NCI-H2081 (cell line): ENCODE results near the gene UTP4.
A peak's percentile ranks its signal among the peaks of the same experiment; 100 is the strongest.

Experiments used
- DNase-seq, 2 experiments: peaks; one replicate each; lab custom pipeline; 2025; lab: John Stamatoyannopoulos, UW

UTP4 gene

DNA sequence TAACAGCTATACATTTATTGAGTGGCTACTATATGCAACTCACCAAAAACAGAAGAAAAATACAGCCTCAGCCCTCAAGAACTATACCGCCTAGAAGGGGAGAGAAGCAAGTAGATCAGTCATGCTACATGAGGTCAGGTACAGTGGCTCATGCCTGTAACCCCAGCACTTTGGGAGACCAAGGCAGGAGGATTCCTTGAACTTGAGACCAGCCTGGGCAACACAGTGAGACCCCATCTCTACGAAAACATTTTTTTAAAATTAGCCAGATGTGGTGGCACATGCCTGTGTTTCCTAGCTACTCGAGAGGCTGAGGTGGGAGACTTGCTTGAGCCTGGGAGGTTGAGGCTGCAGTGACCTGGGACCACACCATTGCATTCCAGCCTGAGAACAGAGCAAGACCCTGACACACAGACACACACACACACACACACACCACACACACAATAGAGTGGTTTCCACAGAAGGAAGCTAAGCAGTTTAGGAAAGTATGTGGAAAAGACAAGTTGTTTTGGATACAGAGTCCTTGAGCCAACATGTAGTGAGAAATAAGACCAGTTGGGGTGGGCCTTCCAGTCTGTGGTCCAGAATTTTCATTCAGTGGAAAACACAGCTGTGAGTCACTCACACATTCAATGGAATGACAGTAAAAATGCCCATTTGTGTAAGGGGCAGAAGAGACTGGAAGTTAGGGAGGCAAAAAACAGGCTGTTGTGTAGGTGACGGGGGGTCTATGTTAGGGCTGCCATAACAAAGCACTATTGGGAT is 43.8 kb downstream of the UTP4 start:
- DNase-seq = no peak

DNA sequence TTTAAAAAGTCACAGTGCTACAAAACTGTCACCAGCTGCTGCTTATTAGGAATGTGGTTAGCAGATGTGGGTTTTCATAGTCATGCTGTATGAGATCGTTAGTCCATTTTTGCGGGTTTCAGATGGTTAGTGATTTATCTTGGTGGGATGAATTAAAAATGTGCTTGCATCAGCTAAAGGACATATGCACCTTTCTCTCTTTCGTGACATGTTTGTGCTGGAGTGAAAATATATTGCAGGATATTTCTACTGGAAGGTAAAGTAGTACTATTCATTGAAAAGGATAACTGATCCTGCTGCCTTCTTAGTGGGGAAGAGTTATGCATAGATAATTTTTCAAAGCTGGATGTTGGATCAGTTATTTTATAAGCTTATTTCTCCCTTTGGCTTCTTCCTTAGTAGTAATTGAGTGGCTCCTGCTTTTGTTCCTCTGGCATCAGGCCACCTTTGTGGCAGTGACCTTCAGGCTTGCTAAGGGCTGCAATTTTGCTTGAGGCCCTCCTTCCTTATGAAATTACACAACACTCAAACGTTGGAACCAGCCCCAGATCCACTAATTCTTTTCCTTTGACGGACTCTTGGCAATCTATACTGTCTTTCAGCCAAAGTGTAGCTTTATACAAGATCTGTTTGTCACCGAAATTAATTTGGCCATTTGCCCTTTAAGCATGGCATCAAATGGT is 47.0 kb downstream of the UTP4 start:
- peak in 1 of 2 experiments; percentile 46 for DNase-seq

DNA sequence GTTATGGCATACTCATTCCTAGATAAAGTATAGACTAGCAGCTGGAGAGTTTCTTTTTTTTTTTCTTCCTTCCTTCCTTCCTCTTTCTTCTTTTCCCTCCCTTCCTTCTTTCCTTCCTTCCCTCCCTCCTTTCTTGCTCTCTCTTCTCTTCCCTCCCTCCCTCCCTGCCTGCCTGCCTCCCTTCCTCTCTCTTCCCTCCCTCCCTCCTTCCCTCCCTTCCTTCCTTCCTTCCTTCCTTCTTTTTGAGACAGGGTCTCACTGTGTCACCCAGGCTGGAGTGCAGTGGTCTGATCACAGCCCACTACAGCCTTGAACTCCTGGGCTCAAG is 47.5 kb downstream of the UTP4 start:
- DNase-seq = no peak

DNA sequence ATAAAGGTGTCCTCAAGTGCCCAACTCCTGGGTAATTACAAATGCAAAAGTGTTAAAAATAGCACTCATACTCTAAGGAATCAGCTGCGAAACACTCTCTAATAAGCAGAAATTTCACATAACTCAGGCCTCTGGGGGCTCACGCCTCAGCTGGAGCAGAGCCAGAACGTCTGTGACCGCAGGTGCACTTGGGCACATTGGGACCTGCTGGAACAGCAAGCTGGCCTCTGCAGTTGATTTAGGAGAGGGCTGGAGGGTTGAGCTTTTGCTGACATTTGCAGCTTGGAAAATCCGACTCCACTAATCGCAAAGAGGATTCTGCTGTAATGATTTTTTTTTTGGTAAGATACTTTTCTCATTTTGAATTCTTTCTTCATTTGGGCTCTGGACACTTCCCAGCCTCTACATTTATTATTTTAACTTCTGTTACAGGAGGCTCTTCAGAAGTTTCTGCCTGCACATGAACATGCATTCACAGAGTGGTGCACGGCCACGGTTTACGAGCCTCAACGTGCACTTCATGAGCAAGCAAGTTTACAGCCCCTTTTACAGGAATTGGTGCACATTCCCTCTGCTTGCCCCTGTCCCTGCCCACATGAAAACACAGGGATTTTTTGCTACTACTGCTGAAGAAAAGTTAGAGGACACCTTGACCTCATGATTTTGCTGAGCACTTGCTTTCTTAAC is 50.4 kb downstream of the UTP4 start:
- DNase-seq = peak in 1 of 2 experiments; percentile 23

DNA sequence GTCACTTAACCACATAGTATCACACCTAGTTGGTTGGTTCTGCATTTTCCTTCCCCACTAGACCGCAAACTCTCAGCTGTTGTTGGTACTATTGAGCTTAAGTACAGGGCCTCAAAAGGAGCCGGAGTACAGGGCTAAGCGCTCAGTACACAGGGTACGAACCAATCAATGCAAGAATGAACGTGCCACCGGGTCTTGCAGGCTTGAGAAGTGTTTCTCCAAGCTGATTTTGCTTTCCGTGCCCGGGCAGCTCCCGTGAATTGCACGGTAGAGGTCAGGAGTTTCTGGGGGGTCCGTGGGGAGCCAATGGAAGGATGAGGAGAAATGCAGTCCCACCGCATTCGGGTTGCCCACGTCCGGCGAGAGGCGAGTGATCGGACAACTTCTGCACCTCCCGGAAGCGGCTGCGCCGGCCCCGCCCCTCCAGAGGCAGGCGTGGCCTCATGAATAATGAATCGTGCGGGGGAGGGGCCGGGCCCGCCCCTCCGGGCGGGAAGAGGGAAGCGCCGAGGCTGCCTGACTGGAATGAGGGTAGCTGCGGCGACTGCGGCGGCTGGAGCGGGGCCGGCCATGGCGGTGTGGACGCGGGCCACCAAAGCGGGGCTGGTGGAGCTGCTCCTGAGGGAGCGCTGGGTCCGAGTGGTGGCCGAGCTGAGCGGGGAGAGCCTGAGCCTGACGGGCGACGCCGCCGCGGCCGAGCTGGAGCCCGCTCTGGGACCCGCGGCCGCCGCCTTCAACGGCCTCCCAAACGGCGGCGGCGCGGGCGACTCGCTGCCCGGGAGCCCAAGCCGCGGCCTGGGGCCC is 54.4 kb downstream of the UTP4 start, which contains the start of gene SNTB2:
TSS of gene SNTB2 (plus strand) at position 523 of the 804 bp plus-strand sequence. CDS start at position 526, 3 bp downstream.
- DNase-seq = peak; percentile 72 to 80

DNA sequence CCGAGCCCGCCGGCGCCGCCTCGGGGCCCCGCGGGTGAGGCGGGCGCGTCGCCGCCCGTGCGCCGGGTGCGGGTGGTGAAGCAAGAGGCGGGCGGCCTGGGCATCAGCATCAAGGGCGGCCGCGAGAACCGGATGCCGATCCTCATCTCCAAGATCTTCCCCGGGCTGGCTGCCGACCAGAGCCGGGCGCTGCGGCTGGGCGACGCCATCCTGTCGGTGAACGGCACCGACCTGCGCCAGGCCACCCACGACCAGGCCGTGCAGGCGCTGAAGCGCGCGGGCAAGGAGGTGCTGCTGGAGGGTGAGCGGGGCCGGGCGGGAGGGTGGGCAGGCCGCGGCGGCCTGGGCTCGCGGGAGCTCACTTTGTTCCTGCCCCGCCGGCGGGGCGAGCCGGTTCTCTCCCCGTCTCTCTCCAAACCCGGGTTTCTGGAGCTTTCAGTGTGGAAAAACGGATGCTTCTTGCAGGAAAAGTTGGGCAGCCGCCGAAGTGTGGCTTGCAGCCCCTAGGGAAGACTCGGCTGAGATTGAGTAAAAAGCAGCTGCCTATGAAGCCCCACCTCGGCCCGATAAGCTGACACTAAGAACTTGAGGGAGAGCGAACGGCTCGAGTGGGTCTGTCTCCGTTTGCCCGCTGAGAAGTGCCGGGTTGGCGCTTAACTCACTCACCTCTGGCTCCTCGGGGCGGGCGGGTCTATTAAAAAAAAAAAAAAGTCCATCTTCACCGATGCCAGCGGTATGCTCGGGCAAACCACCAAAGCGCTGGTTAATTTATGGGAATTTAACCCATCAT is 55.2 kb downstream of the UTP4 start:
- DNase-seq = peak in 1 of 2 experiments; percentile 29

DNA sequence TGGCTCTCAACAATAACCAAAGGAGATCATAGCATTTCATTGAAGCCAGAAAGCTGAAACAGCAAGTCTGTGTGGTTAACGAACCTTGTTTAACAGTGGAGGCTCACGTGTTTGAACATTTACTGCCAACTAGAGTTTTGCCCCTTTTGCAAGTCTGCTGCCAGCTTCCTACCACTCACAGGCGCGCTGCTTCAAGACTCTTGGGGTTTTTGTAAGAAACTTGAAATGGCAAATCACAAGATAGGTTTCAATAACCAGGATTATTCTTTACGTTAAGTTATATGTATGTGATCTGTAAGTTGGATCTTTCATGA is 55.7 kb downstream of the UTP4 start:
- peak in 1 of 2 experiments; percentile 29 for DNase-seq

DNA sequence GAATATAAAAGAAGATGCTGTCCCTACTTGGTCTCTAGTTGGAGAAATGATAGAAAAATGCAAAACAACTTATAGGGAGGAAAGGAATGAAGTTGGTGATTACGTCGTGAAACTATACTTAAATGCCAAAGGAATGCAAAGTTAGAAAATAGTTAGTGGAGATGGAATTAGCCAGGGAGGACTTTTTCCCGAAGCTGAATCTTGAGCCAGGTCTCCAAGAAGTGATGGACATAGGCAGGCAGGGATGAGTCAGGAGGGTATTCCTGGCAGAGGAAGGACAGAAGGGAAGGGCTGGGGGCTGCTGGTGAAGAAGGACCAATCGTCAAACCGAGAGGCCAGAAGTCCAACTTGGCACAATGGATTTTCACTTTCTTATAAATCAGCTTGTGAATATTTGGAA is 56.3 kb downstream of the UTP4 start:
- DNase-seq = no peak

DNA sequence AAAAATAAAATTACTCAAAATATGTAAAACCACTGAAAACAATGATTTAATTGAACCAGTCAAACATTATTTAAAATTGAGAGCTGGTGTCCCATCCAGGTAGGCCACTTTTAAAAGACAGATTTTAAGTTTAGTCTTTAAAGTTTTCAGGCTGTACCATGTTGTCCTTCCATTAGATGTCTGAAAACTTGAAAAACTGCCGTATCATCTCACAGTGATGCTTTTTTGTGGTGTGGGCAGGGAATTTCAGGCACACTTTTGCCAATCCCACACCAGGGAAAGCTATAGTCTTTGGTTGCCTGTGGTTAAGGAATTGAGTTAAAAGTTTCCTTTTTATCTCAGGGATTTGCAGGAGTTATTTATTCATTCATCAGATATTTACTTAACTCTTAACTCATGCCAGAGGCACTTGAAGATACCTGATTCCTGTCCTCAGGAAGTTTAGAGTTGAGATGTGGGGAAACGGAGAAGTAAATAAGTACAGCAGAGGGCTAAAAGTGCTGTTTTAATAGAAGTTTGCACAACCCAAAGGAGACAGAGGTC is 57.7 kb downstream of the UTP4 start:
- no peak for DNase-seq

DNA sequence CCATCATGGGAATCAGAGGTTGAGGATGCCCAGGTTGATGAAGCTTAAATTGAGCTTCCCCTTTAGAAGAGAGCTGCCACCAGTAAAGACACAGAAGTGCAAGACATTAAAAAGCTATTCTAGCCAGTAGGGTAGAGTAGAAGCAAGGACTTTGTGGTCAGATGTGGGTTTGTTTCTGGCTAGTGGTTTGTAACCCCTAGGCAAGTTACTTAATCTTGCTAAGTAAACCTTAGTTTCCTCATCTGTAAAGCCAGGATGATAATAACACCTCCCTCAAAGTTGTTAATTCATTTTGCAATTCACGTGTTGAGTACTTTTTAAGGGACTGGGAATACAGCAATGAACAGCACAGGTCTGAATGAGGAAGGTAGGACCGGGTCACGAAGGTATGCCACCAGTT is 58.1 kb downstream of the UTP4 start:
- DNase-seq = no peak

DNA sequence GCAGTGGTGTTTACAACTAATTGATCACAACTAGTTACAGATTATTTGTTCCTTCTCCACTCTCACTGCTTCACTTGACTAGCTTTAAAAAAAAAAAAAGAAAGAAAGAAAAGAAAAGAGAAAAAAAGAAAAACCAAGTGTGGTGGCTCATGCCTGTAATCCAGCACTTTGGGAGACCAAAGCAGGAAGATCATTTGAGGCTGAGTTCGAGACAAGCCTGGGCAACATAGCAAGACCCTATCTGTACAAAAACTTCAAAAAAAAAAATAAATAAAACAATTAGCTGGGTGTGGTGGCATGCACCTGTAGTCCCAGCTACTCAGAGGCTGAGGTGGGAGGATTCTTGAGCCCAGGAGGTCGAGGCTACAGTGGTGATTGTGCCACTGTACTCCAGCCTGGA is 58.7 kb downstream of the UTP4 start:
- DNase-seq = no peak

DNA sequence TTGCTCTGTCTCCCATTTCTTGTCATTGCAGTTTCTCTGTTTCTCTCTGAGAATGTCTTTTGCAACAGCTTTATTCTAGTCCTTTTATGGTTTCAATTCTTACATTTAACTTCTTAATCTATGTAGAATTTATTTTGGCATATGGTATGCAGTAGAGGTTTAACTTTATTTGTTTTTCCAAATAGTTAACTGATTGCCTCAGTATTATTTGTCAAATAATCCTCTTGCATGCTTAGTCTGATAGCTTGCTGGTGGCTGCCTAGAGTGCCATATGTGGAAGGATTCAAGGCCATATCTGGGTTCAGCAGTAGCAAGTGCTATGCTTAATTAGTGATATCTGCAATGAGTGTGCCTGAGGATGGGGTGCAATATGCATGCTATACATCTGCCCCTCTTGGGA is 61.4 kb downstream of the UTP4 start:
- no peak for DNase-seq

DNA sequence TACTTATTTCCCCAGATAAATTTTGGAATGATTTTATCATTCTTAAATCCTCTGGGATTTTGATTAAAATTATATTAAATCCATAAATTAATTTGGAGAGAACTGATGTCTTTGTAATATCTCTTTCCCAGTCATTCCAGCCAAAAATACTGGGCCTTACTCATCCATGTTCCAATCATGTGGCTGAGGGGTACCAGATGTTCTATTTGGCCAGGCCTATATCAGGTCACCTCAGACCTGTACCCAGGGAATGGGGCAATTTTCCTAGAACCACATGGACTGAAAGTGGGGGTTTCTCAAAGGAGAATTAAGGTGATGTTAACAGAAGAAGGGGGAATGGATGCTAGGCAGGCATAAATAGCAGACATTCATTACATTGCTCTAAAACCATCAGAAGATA is 62.0 kb downstream of the UTP4 start:
- no peak for DNase-seq

DNA sequence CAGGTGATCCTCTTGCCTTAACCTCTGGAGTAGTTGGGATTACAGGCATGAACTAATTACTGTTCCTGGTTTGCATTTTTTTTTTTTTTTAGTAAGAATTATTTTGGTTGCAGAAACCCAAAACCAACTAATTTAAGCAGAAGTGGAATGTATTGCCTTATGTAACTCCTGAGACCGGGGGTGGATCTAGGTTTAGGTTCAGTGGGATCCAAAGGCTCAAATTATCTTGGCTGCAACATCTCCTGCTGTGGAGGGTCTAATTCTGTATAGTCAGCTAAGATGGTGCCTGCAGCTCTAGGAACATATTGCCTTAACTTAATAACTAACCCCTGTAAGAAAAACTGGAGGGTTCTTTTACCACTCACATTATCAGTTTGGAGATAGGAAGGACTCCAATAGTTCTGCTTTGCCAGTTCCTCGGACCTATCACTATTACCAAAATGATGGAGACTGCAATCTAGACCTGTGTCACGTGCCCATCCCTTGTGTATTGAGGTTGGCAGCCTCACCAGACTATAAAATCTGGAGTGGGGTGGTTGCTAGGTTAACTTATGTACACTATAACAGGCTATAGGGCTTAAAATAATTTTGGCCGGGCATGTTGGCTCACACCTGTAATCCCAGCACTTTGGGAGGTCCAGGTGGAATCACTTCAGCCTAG is 63.0 kb downstream of the UTP4 start:
- peak in 1 of 2 experiments; percentile 1 for DNase-seq

DNA sequence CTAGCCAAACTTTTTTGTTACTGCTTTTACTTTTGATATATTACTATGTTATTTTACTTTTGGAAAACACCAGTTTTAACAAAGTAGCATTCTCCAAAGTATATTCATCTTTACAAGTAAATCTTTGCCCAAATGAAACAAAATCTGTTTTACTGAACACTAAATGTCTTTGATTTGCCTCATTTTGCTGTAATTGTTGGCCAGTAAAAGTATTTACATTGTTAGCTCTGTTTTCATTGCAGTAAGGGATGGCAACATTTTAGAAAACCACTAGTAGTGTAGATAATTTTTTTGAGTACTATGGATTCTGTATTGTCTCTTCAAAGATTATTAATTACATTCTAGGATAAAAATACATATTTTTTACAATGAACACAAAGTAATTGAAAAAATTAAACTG is 65.1 kb downstream of the UTP4 start:
- no peak for DNase-seq

DNA sequence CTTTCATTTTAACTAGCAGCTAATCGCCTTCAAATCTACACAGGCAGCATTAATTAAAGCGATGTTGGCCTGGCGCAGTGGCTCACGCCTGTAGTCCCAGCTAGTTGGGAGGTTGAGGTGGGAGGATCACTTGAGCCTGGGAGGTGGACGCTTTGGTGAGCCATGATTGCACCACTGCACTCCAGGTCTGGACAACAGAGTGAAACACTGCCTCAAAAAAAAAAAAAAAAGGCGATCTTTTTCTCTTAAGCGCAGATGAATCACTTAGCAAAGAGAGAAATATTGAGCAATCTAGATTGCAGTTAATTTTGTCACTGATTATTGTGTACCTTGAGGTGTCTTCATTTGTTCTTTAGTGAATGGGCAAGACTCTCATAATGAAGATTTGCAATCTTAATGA is 66.9 kb downstream of the UTP4 start:
- DNase-seq = no peak

DNA sequence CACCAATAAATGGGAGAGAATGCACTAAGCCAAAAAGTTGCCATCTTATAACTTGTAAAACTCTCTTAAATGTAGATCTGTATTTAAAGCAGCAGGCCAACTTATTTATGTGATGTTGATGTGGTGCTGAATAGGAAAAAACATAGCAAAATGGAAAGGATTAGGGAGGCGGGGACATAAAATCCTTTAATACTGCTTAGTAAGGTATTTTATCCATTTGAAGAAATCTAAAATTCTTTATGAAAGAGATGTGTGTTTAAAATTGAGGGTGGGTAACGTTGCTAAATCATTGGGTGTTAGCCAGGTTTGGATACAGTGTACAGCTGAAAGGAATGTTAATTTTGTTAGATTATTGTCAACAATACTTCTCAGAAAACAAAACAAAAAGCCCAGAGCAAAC is 68.8 kb downstream of the UTP4 start:
- DNase-seq = no peak

DNA sequence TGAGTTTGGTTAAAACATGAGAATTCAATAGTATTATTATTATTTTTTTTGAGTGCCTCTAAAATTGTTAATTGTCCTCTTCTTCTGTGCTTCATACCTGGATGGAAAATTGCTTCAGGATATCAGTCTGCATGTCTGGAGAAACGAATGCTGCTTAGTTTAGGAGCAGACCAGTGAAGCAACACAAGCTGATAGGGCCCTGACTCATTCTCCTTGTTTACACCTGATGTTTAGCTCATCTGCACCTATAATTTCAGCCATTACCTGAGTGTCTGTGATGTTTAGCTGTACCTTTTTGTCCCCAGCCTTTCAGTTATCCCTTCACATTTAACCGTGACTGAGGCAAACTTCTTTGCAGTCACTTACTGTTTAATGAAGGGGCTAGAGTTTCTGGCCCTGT is 69.3 kb downstream of the UTP4 start:
- no peak for DNase-seq

DNA sequence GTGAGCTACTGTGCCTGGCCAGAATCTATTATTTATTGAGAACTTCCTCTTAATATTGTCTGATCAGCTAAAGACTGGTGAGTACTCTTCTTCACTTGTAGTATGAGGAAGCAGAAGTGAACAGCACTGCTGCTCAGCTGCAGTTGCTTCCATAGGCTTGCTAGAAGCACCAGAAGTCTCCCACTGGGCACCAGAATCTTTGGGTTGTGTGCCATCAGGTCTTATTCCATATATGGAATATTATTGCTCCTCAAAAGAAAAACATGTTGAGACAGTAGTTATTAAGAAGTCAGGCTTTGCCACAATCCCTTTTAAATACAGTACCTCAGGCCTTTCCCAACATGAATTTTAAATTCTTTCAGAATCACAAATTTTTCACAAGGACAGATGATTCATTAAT is 71.7 kb downstream of the UTP4 start:
- DNase-seq = no peak

DNA sequence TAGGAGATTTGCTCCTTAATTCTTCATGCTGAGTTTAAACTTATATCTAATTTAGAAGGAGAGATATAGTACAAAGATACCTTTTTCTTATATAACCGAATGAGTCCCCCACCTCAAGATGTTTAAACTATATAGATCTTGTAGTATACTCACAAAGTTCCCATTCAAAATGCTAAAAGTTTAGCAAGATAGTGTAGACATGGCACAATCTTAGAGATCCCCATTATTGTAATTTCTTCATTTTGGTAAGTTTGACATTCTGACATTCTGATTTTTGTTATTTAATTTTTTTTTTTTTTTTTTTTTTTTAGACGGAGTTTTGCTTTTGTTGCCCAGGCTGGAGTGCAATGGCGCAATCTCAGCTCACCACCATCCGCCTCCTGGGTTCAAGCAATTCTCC is 77.3 kb downstream of the UTP4 start:
- DNase-seq = no peak

DNA sequence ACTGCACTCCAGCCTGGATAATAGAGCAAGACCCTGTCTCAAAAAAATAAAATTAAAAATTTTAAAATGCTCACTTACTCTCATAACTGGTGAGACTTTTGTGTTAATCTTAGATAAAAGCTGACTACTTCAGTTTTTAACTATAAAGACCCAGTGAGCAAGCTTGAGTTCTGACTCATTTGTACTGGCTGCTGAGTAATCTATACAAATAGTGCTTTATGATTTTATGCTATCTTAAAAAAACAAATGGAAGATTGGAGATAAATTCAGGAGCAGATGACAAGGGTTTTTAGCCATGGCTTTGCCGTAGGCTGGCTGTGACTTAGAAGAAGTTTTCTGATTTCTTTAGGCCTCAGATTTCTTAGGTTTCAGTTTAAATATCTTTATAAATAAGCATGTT is 85.0 kb downstream of the UTP4 start:
- DNase-seq = no peak
